WERI-Rb-1 (cell line): ENCODE measurements around the gene PDCD1.

Experiments
- DNase-seq: peaks from one replicate; pipeline ENCODE4 v3.0.0-alpha.2; 2020
- H3K27ac ChIP-seq: fragments of 250-450 bp; sonication (Bioruptor Pico); 2 replicates; pipeline ENCODE4 v1.5.1; 2020; ENCODE audit warnings: mild to moderate bottlenecking, moderate library complexity
- H3K27me3 ChIP-seq: fragments of 250-450 bp; sonication (Bioruptor Pico); 2 replicates; pipeline ENCODE4 v1.5.1; 2021; ENCODE audit warnings: mild to moderate bottlenecking, low read depth, moderate library complexity; ENCODE audit not compliant: insufficient read depth, severe bottlenecking
- H3K36me3 ChIP-seq: fragments of 250-450 bp; sonication (Bioruptor Pico); 2 replicates; pipeline ENCODE4 v1.5.1; 2020; ENCODE audit warnings: mild to moderate bottlenecking, moderate library complexity
- H3K4me3 ChIP-seq: 2 replicates; pipeline ENCODE4 v1.5.1; 2011; ENCODE audit warnings: low read depth, mild to moderate bottlenecking, control low read depth, low read length
- H3K9me3 ChIP-seq: fragments of 250-450 bp; sonication (Bioruptor Pico); 2 replicates; pipeline ENCODE4 v1.5.1; 2021; ENCODE audit warnings: mild to moderate bottlenecking, moderate library complexity; ENCODE audit not compliant: severe bottlenecking
- CTCF ChIP-seq: IDR thresholded peaks from 2 replicates; pipeline ENCODE4 v1.5.1; 2011; ENCODE audit warnings: low read depth, mild to moderate bottlenecking, control low read depth, inconsistent platforms, low read length

PDCD1 gene

DNA sequence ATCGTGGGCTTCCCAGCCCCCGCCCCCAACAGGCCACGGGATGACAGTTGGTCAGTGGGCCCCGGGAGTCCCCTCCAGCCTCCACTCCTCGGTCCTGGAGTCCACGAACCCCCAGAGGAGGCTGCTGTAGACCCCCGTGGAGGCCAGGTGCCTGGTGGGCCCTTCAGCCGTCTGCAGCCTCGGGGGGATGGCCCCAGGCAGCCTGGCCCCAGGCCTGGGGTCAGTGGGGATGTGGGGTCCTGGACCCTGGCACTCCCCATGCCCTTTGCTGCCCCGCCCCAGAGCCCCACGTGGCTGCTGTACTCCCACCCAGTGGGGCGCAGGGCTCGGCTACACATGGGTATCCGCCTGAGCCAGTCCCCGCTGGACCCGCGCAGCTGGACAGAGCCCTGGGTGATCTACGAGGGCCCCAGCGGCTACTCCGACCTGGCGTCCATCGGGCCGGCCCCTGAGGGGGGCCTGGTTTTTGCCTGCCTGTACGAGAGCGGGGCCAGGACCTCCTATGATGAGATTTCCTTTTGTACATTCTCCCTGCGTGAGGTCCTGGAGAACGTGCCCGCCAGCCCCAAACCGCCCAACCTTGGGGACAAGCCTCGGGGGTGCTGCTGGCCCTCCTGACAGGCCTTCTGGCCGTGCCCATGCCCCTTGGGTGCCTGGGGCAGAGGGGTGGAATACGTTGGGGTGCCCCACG lies 42.1 kb downstream of the PDCD1 start:
- H3K27me3 ChIP-seq: no peaks in the 10 kb centered on the region
- no peak for DNase-seq
- no peak for TF ChIP-seq CTCF

GRCh38 chr2:241815477-241816430 lies 42.9 kb downstream of the PDCD1 start:
- TF ChIP-seq CTCF: no peak
- Histone ChIP-seq H3K36me3 (no peaks in the 10 kb centered on the region), H3K27me3 (no peaks in the 10 kb centered on the region), H3K9me3 (no peaks in the 10 kb centered on the region), H3K4me3 (no peak overlapping the region), H3K27ac (peak overlapping the region; percentile 44)
- no peak for DNase-seq

More for the DNA sequence above, 42.1 kb downstream of the PDCD1 start:
- no peaks in the 10 kb centered on the region for H3K9me3 ChIP-seq
- H3K36me3 ChIP-seq: no peaks in the 10 kb centered on the region
- H3K27ac ChIP-seq: no peak overlapping the region
- H3K4me3 ChIP-seq: no peak overlapping the region

- Histone ChIP-seq H3K4me3 (no peak overlapping the region), H3K27me3 (no peaks in the 10 kb centered on the region), H3K9me3 (no peaks in the 10 kb centered on the region), H3K36me3 (no peaks in the 10 kb centered on the region), H3K27ac (no peak overlapping the region)
- peak; percentile 53 for DNase-seq
- no peak for TF ChIP-seq CTCF
These were observed 43.8 kb downstream of the PDCD1 start for GRCh38 chr2:241814643-241815476.

DNA sequence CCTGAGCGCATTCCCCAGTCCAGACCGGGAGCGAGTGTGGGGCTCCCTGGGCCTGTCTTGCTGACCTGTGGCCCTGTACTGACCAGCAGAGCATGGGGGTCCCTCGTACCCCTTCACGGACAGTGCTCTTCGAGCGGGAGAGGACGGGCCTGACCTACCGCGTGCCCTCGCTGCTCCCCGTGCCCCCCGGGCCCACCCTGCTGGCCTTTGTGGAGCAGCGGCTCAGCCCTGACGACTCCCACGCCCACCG lies 44.4 kb downstream of the PDCD1 start:
- TF ChIP-seq CTCF: no peak
- Histone ChIP-seq H3K9me3 (no peaks in the 10 kb centered on the region), H3K36me3 (no peaks in the 10 kb centered on the region), H3K27ac (no peak overlapping the region), H3K27me3 (no peaks in the 10 kb centered on the region), H3K4me3 (no peak overlapping the region)
- no peak for DNase-seq

DNA sequence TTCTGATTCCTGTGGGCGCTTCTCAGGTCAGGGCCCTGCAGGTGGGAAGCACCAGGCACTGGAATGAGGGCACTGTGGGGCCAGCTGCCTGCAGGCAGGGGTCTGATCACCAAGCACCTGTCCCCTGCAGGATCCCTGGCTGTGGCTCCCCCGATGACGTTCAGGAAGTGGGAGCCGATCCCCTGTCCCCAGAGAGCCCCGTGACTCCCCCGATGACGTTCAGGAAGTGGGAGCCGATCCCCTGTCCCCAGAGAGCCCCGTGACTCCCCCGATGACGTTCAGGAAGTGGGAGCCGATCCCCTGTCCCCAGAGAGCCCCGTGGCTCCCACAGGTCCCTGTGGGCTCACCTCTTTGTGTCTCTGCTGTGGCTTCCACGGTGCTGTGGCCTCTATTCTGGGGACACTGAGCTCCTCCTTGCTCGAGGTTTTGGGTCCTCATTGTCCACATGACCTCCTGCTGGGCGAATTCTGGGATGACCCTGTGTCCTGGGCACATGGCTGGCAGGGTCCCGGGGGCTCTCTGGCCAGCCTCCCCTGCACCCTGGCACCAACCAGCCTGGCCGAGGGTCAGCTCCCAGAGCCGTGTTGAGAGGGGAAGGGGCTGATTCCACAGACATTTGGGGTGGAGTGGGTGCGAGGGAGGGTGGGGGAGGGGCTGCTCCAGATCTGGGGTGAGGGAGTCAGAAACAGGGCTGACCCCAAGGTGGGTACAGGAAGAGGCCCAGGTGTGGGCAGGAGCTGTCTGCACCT lies 44.9 kb downstream of the PDCD1 start:
- Histone ChIP-seq H3K27me3 (no peaks in the 10 kb centered on the region), H3K4me3 (no peak overlapping the region), H3K27ac (no peak overlapping the region), H3K36me3 (no peaks in the 10 kb centered on the region), H3K9me3 (no peaks in the 10 kb centered on the region)
- no peak for TF ChIP-seq CTCF
- no peak for DNase-seq
